ENCODE results near the gene KATNA1.
A peak's percentile ranks its signal among the peaks of the same experiment; 100 is the strongest.

Gene KATNA1

DNA sequence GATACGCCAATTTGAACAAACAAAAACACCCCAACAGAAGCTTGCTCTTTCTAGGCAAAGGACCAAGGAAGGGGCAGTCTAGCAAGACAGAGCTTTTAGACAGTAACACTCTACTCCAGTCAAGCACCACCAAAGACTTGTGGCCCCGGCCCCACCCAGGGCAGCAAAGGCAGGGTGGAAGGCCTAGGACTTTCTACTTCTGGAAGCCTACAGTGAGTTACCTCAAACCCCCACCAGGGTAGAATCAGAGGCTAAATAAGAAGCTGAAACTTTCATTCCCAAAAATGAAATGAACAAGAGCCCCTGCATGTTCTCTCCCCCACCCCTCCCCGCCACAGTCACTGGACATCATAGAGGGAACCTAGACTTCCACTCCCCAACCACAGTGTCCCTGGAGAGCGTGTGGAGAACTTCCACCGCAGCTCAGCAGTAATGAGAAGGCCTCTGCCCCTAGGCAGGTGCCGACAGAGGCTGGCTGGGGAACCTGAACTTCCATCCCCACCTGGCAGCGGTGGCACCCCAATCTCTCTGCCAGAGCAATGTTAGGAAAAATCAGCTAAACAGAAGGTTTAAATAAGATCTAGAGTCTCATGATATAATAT lies 40.0 kb downstream of the KATNA1 start:
- no peak for DNase-seq (ENCODE audit: low read depth, low spot score)

- DNase-seq (ENCODE audit: low read depth, low spot score), result no peak
Measured at GRCh38 chr6:149600508-149600907, 48.0 kb downstream of the KATNA1 start.

DNA sequence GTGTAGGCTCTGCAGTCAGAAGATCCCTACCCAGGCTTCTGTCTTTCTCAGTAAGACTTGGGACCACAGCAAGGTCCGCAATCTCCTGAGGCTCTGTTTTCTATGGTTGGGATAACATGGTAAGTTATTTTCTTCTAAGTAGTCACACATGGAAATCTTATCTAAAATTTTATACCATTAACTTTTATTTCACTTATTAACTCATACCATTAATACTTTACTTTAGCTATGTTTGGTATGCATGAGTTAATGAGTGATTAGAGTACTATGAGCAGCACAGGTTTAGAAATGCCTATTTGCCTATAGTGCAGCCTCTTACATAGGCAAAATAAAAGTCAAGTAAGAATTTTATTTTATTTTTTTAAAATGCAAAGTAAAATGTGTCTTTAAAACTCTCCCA lies 55.1 kb downstream of the KATNA1 start:
- DNase-seq (ENCODE audit: low read depth, low spot score), result no peak

GRCh38 chr6:149592983-149593382 lies 55.5 kb downstream of the KATNA1 start:
- DNase-seq (ENCODE audit: low read depth, low spot score), result no peak

GRCh38 chr6:149586149-149586548 lies 62.4 kb downstream of the KATNA1 start:
- DNase-seq (ENCODE audit: low read depth, low spot score), result peak; percentile 10

- no peak for DNase-seq (ENCODE audit: low read depth, low spot score)
Measured at GRCh38 chr6:149581349-149581748, 67.2 kb downstream of the KATNA1 start.

GRCh38 chr6:149580880-149581279 lies 67.6 kb downstream of the KATNA1 start:
- DNase-seq (ENCODE audit: low read depth, low spot score), result no peak

GRCh38 chr6:149567945-149568585 lies 80.4 kb downstream of the KATNA1 start:
- DNase-seq (ENCODE audit: low read depth, low spot score), result no peak

GRCh38 chr6:149567194-149567586 lies 81.3 kb downstream of the KATNA1 start:
- DNase-seq (ENCODE audit: low read depth, low spot score), result no peak

DNA sequence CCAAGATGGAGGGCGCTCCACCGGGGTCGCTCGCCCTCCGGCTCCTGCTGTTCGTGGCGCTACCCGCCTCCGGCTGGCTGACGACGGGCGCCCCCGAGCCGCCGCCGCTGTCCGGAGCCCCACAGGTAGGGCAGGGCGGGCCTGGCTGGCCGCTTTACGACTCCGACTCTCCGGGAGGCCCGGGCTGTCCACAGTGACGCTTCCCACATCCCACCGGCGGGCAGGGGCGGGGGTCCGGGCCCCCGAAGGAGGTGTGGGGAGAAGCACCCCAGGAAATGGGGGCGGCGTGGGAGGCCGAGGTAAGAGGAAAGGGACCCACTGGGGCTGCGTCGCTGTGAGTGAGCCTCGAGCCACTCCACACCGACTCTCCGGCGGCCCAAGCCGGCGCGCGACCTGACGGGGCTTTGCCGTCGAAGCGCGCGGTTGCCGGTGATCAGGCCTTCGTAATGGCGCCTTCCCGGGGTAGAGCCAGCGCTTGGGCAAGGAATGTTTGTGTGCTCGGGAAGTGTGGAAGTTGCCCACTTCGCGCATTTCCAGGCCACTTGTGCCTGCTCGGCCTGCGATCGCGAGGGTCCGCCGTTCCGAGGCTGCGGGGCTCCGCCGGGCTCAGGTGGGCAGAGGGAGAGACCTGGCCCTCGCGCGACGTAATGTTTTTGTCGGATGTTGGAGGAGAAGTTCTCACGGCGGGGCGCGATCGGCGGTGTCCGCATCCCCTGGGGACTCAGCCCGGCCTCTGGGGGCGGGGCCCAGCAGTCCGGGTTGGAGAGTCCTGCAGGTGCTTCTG lies 81.9 kb downstream of the KATNA1 start:
- DNase-seq (ENCODE audit: low read depth, low spot score), result peak; percentile 73

DNA sequence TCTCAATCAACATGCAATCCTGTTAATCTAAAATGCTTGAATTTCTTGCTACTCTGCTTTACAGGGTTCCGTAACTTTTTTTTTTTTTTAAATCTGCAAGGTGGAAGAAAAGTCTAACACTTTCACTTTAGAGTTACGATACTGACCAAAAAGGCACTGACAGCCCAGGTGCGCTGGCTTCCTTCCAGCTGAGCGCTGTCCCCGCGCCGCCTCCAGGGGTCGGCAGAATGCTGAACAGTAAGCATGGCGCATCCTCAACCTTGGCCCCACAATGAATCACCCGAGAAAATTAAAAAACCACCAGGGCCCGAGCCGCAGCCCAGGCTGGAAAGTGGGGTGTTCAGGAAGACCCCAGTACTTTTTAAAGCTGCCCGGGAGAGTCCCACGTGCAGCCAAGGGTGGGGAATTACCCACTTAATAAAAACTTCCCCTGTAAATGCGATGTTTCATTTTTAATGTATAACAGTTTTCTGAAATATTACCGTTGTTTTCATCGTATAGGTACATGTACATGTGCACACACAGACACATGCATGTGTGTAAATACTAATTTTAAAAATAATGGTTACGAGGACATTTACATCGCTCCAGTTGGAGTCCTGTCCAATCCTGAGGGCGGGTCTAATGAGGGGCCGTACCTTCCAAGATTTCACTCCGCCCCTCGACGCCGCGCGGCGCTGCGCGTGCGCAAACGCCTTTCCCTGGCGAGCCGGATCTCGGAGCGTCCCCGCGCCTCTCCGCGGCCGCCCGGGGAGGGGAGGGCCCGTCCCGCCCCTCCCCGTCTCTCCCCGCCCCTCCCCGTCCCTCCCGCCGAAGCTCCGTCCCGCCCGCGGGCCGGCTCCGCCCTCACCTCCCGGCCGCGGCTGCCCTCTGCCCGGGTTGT lies 82.7 kb downstream of the KATNA1 start, which contains the start of gene GINM1:
TSS of gene GINM1 (plus strand) at position 849 of the 883 bp plus-strand sequence. CDS start 40 bp downstream, outside the sequence.
- peak; percentile 95 for DNase-seq (ENCODE audit: low read depth, low spot score)

GRCh38 chr6:149563928-149564325 lies 84.6 kb downstream of the KATNA1 start:
- no peak for DNase-seq (ENCODE audit: low read depth, low spot score)

- no peak for DNase-seq (ENCODE audit: low read depth, low spot score)
Measured at GRCh38 chr6:149563203-149563927, 85.1 kb downstream of the KATNA1 start.

GRCh38 chr6:149560736-149561135 lies 87.8 kb downstream of the KATNA1 start:
- no peak for DNase-seq (ENCODE audit: low read depth, low spot score)

DNA sequence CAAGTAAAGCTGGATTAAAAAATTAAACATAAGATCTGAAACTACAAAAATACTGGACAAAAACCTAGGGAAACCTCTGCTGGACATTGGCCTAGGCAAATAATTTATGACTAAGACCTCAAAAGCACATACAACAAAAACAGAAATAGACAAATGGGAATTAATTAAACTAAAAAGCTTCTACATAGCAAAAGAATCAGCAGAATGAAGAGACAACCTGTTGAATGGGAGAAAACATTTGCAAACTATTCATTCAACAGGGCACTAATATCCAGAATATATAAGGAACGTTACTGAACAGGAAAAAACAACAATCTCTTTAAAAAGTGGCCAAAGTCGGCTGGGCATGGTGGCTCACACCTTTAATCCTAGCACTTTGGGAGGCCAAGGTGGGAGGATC lies 89.1 kb downstream of the KATNA1 start:
- no peak for DNase-seq (ENCODE audit: low read depth, low spot score)

- DNase-seq (ENCODE audit: low read depth, low spot score), result no peak
Measured at GRCh38 chr6:149558029-149558428, 90.5 kb downstream of the KATNA1 start.

DNA sequence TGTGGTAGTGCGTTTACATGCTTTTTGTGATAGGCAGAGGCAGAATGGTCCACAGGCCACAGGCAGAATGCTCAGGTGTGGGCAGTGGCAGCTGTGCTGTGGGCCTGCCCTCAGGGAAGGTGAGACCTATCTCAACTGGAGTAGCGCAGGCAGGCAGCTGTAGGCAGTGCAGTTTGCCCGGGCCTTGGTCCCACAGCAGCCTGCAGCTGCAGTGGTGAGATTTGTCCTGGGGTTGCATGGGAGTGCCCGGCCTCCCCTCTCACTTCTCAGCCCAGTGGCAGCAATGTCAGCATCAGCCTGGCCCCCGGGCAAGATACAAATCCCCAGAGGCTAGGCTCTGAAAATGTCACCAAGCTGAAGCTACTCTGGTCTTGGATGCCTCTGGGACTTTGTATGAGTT lies 96.6 kb downstream of the KATNA1 start:
- DNase-seq (ENCODE audit: low read depth, low spot score), result no peak

DNA sequence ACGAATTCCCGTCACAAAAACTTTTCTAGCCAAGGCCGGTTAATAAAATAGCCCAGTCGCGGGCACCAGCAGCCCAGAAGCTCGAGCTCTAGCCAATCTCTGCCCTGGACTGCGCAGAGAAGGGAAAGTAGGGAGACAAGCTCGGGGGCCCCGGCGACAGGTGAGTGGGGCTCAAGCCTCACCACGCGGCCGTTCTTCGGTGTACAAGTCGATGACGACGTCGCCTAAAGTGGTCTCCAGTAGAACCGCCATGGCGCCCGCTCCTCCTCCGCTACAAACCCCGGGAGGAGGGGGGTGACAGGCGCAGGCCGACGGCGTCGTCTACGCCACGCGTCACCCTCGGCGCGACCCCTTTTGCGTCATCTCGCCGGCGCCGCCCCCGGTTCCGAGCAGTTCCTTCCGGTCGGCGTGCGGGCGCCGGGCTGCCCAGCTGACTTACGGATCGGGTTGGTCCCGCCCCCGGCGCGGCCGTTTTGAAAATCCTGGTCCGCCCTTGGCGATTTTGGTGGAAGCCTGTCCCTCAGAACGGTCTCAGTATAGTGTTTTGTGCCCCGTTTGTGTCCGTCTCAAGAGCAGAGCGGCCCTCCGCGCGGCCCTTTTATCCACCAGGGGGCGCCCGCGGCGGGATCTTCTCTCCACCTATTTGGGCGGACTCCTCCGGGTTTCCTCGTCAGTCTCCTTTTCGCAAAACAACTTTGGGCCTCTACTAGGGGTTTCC lies 102.6 kb downstream of the KATNA1 start, which contains the start of gene PPIL4:
TSS of gene PPIL4 (minus strand) at position 290 of the 718 bp plus-strand sequence. CDS start at position 252, 38 bp downstream.
- DNase-seq (ENCODE audit: low read depth, low spot score), result peak; percentile 98

- peak; percentile 70 for DNase-seq (ENCODE audit: low read depth, low spot score)
Measured at GRCh38 chr6:149545258-149545753, 103.2 kb downstream of the KATNA1 start.
